Brain pericyte (primary cell): ENCODE results near the gene RBM26.

Experiments
- DNase-seq: peaks from one replicate; pipeline ENCODE4 v3.0.0-alpha.2; 2012; ENCODE audit warnings: low read depth, low spot score

The RBM26 gene

GRCh38 chr13:79423340-79423739, 17.3 kb upstream of the RBM26 start:
- no peak for DNase-seq

GRCh38 chr13:79419365-79419764, 13.3 kb upstream of the RBM26 start:
- no peak for DNase-seq

- no peak for DNase-seq
Measured at GRCh38 chr13:79417741-79418140, 11.7 kb upstream of the RBM26 start.

- no peak for DNase-seq
Measured at GRCh38 chr13:79413521-79413920, 7.5 kb upstream of the RBM26 start.

GRCh38 chr13:79409828-79410227, 3.8 kb upstream of the RBM26 start:
- no peak for DNase-seq

GRCh38 chr13:79407349-79407979, 1.4 kb upstream of the RBM26 start:
- no peak for DNase-seq

GRCh38 chr13:79406597-79406908, 498 bp upstream of the RBM26 start:
- no peak for DNase-seq

GRCh38 chr13:79405501-79405830, 589 bp downstream of the RBM26 start:
- DNase-seq, result no peak

- no peak for DNase-seq
Measured at GRCh38 chr13:79404985-79405384, 1.1 kb downstream of the RBM26 start.

- DNase-seq, result no peak
Measured at GRCh38 chr13:79404361-79404760, 1.7 kb downstream of the RBM26 start.

- no peak for DNase-seq
Measured at GRCh38 chr13:79403113-79403512, 2.9 kb downstream of the RBM26 start.

GRCh38 chr13:79402679-79403078, 3.4 kb downstream of the RBM26 start:
- no peak for DNase-seq

- DNase-seq, result no peak
Measured at GRCh38 chr13:79402074-79402635, 3.9 kb downstream of the RBM26 start.

- no peak for DNase-seq
Measured at GRCh38 chr13:79401259-79402070, 4.6 kb downstream of the RBM26 start.

- no peak for DNase-seq
Measured at GRCh38 chr13:79398915-79399314, 7.1 kb downstream of the RBM26 start.

- no peak for DNase-seq
Measured at GRCh38 chr13:79398127-79398526, 7.9 kb downstream of the RBM26 start.

- DNase-seq, result no peak
Measured at GRCh38 chr13:79395881-79396280, 10.2 kb downstream of the RBM26 start.

GRCh38 chr13:79393564-79394249, 12.3 kb downstream of the RBM26 start:
- peak; percentile 78 for DNase-seq

- no peak for DNase-seq
Measured at GRCh38 chr13:79392882-79393563, 13.0 kb downstream of the RBM26 start.

GRCh38 chr13:79389026-79389425, 17.0 kb downstream of the RBM26 start:
- DNase-seq, result no peak

GRCh38 chr13:79387853-79388252, 18.2 kb downstream of the RBM26 start:
- DNase-seq, result no peak
